ENCODE measurements around the gene DDX17.

- TF ChIP-seq RAD21 (IDR thresholded peaks at IDR 0.05; ENCODE audit: insufficient read depth, low read depth, low read length): no peak
- TF ChIP-seq EZH2 (IDR thresholded peaks at IDR 0.05; ENCODE audit: borderline replicate concordance, control insufficient read depth, low read depth, low read length): no peak
- TF ChIP-seq TCF12 (IDR thresholded peaks at IDR 0.05; ENCODE audit: low read depth, low read length): no peak
- TF ChIP-seq CTCF (IDR thresholded peaks at IDR 0.05 in 2 of 3, conservative IDR thresholded peaks at IDR 0.05 in 1 of 3; ENCODE audit: control insufficient read depth in 2 of 3, extremely low read depth in 1 of 3, insufficient read depth in 1 of 3, low read depth in 3 of 3, low read length in 3 of 3): no peak
- TF ChIP-seq HCFC1 (IDR thresholded peaks at IDR 0.05; ENCODE audit: low read length): no peak
- TF ChIP-seq NRF1 (conservative IDR thresholded peaks at IDR 0.05; ENCODE audit: low read depth, low read length): no peak
- TF ChIP-seq ZSCAN29 (IDR thresholded peaks at IDR 0.05): no peak
- no peak for TF ChIP-seq SMAD1 (IDR thresholded peaks at IDR 0.05; ENCODE audit: low read depth, partially characterized antibody)
- TF ChIP-seq RFX5 (IDR thresholded peaks at IDR 0.05; ENCODE audit: low read depth, low read length): no peak
- TF ChIP-seq RAD51 (IDR thresholded peaks at IDR 0.05): no peak
These were observed 24.2 kb downstream of the DDX17 start for GRCh38 chr22:38481871-38482332.
